ENCODE data around the gene TAX1BP3. TPM values are rescaled to one million over a fixed set of nuclear protein-coding genes. Genes with fewer than 3 reads are reported as not detected.

Gene TAX1BP3
- total and polyA plus RNA-seq, 2 experiments from 2014 or later = 98.7 to 134 TPM

- H3K9me3 Mint-ChIP-seq = no peaks in the 10 kb centered on the region
- H4K20me1 ChIP-seq (replicated peaks; ENCODE audit: insufficient read depth) = no peaks in the 10 kb centered on the region
- no peaks in the 10 kb centered on the region for H3K36me3 ChIP-seq (ENCODE audit: insufficient read depth)
- DNase-seq (ENCODE audit: low spot score) (no peak), ATAC-seq (no peak)
- H3K4me1 ChIP-seq (ENCODE audit: insufficient read depth) = no peaks in the 10 kb centered on the region
- H3F3A ChIP-seq (replicated peaks; ENCODE audit: low read depth) = no peaks in the 10 kb centered on the region
- no peak overlapping the region for H3K4me3 Mint-ChIP-seq
- H3K27me3 Mint-ChIP-seq (ENCODE audit: insufficient read depth, low read depth, poor library complexity) = peaks cover 2% of the 10 kb centered on the region
- H3K27ac Mint-ChIP-seq = no peak overlapping the region
- TF ChIP-seq ETS1 (IDR thresholded peaks at IDR 0.05) = no peak
- no peak overlapping the region for H3K4me2 ChIP-seq
- no peaks in the 10 kb centered on the region for H3K79me2 ChIP-seq (replicated peaks; ENCODE audit: insufficient read depth)
- peaks cover 8% of the 10 kb centered on the region; the same call in 2 of the 3 replicates for H3K4me1 Mint-ChIP-seq
- no peaks in the 10 kb centered on the region for H3K27me3 ChIP-seq (ENCODE audit: insufficient read depth)
- no peak overlapping the region for H2AFZ ChIP-seq
- H3K4me3 ChIP-seq = no peak overlapping the region
- H3K27ac ChIP-seq (ENCODE audit: low read depth) = 0 out of 2 replicates have a peak overlapping the region, but pooled peaks have one; percentile 26
- no peaks in the 10 kb centered on the region for H3K36me3 Mint-ChIP-seq (ENCODE audit: low read depth)
- no peaks in the 10 kb centered on the region for H3K9me2 ChIP-seq (ENCODE audit: insufficient read depth)
These were observed 10.6 kb upstream of the TAX1BP3 start for GRCh38 chr17:3678821-3679530.

GRCh38 chr17:3678095-3678820, 9.9 kb upstream of the TAX1BP3 start:
- Histone ChIP-seq H3K4me1 (ENCODE audit: insufficient read depth) (no peaks in the 10 kb centered on the region), H3K27ac (ENCODE audit: low read depth) (no peak overlapping the region), H3K4me3 (no peak overlapping the region), H3K4me2 (no peak overlapping the region), H4K20me1 (replicated peaks; ENCODE audit: insufficient read depth) (no peaks in the 10 kb centered on the region), H3K79me2 (replicated peaks; ENCODE audit: insufficient read depth) (no peaks in the 10 kb centered on the region), H2AFZ (no peak overlapping the region), H3K9me2 (ENCODE audit: insufficient read depth) (no peaks in the 10 kb centered on the region), H3K27me3 (ENCODE audit: insufficient read depth) (no peaks in the 10 kb centered on the region), H3K36me3 (ENCODE audit: insufficient read depth) (no peaks in the 10 kb centered on the region), H3F3A (replicated peaks; ENCODE audit: low read depth) (0 out of 2 replicates have a peak, but pooled peaks cover under 1% of the 10 kb centered on the region)
- peaks cover 10% of the 10 kb centered on the region for H3K4me1 Mint-ChIP-seq
- no peak overlapping the region for H3K27ac Mint-ChIP-seq
- no peak overlapping the region for H3K4me3 Mint-ChIP-seq
- H3K36me3 Mint-ChIP-seq (ENCODE audit: low read depth) = no peaks in the 10 kb centered on the region
- H3K27me3 Mint-ChIP-seq (ENCODE audit: insufficient read depth, low read depth, poor library complexity) = peaks cover 2% of the 10 kb centered on the region
- ATAC-seq (peak; percentile 84), DNase-seq (ENCODE audit: low spot score) (peak; percentile 75)
- H3K9me3 Mint-ChIP-seq = no peaks in the 10 kb centered on the region
- TF ChIP-seq CTCF (conservative IDR thresholded peaks at IDR 0.05; ENCODE audit: low read depth in 2 of 2) (peak; percentile 31 to 59; a peak in 3 of 4 replicates), NANOG (IDR thresholded peaks at IDR 0.05; ENCODE audit: borderline replicate concordance) (no peak)

- Histone ChIP-seq H3K4me2 (no peak overlapping the region), H3K4me3 (no peak overlapping the region), H3K79me2 (replicated peaks; ENCODE audit: insufficient read depth) (peaks cover under 1% of the 10 kb centered on the region; the same call in 1 of the 2 replicates), H3K27ac (ENCODE audit: low read depth) (no peak overlapping the region), H3K36me3 (ENCODE audit: insufficient read depth) (no peaks in the 10 kb centered on the region), H3F3A (replicated peaks; ENCODE audit: low read depth) (0 out of 2 replicates have a peak, but pooled peaks cover 6% of the 10 kb centered on the region), H3K4me1 (ENCODE audit: insufficient read depth) (no peaks in the 10 kb centered on the region), H3K27me3 (ENCODE audit: insufficient read depth) (no peaks in the 10 kb centered on the region), H4K20me1 (replicated peaks; ENCODE audit: insufficient read depth) (no peaks in the 10 kb centered on the region), H3K9me2 (ENCODE audit: insufficient read depth) (no peaks in the 10 kb centered on the region), H2AFZ (no peak overlapping the region)
- H3K27me3 Mint-ChIP-seq (ENCODE audit: insufficient read depth, low read depth, poor library complexity) = peaks cover 2% of the 10 kb centered on the region
- peaks cover 13% of the 10 kb centered on the region for H3K4me1 Mint-ChIP-seq
- no peaks in the 10 kb centered on the region for H3K9me3 Mint-ChIP-seq
- 0 out of 3 replicates have a peak, but pooled peaks cover 4% of the 10 kb centered on the region for H3K36me3 Mint-ChIP-seq (ENCODE audit: low read depth)
- H3K27ac Mint-ChIP-seq = no peak overlapping the region
- no peak for ATAC-seq
- TF ChIP-seq JUNB (IDR thresholded peaks at IDR 0.05; ENCODE audit: unreplicated experiment) = no peak
- no peak for TF ChIP-seq EZH2phosphoT487 (IDR thresholded peaks at IDR 0.05; ENCODE audit: unreplicated experiment)
- TF ChIP-seq CREB1 (CRISPR knock-in tag; IDR thresholded peaks at IDR 0.05; ENCODE audit: low read depth) = no peak
- no peak for TF ChIP-seq POLR2AphosphoS5 (IDR thresholded peaks at IDR 0.05; ENCODE audit: low read depth)
- no peak for TF ChIP-seq REST (IDR thresholded peaks at IDR 0.05; ENCODE audit: unreplicated experiment)
- no peak for TF ChIP-seq STAT1 (IDR thresholded peaks at IDR 0.05; ENCODE audit: unreplicated experiment)
- no peak for TF ChIP-seq ZNF331 (CRISPR knock-in tag; IDR thresholded peaks at IDR 0.05; ENCODE audit: low read depth)
- DNase-seq (ENCODE audit: low spot score) = no peak
- H3K4me3 Mint-ChIP-seq = no peak overlapping the region
These were observed 7.5 kb upstream of the TAX1BP3 start for GRCh38 chr17:3675886-3676285.

All from GM23338 (cell line).